Right hindlimb (tissue), 1 donor: ENCODE measurements around the gene RSPRY1.
"Not testable (repeated sequence)": the region's sequence is repeated elsewhere in the genome, so short reads cannot be mapped to it uniquely, and the experiment has no call there.

Experiments used
- DNase-seq: peaks from one replicate; pipeline ENCODE4 v3.0.0-alpha.2; 2018

The RSPRY1 gene

DNA sequence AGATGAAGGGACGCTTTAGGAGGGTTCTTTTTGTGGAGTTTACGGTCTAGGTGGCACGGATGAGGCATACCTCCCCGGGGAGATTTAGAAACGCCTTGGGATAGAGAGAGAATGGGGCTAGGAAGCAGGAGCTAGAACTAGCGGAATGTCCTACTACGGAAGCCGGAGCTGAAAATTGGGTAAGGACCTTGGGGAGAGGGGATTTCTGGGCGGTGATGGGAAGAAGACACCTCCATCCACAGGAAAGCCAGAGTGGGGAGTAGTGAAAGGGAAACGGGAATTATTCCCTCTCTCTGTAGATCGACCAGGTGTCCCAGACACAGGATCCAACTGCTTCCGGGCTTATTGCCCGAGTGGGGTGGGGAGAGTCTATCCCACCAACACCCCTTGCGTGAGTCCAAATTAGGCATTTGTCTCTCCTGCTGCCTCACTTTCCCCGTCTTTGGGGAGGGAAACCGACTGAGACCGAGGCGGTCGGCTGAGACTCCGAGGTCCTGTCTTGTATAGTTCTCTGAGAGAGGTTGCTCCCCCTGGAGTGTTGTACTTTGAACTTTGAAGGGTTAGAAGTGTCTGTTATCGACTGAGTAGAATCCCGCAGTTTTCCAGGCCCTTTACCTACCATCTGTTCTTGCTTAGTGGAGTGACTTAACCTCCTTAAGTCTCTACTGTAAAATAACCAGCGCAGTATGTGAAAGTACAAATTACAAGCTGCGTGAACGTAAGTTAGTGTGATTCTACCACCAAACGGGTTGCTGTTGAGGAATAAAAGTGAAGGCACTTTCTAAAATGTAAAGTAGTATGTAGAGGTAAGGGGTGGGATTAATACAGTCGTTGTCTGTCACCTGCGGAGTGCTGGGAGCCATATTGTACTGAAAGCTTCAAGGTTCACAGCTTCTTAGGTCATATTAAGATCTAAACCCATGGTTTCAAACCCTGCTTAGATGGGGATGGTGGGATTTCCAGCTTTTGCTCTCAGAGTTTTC, 1.0 kb downstream of the RSPRY1 start:
- DNase-seq = peak; percentile 56

DNA sequence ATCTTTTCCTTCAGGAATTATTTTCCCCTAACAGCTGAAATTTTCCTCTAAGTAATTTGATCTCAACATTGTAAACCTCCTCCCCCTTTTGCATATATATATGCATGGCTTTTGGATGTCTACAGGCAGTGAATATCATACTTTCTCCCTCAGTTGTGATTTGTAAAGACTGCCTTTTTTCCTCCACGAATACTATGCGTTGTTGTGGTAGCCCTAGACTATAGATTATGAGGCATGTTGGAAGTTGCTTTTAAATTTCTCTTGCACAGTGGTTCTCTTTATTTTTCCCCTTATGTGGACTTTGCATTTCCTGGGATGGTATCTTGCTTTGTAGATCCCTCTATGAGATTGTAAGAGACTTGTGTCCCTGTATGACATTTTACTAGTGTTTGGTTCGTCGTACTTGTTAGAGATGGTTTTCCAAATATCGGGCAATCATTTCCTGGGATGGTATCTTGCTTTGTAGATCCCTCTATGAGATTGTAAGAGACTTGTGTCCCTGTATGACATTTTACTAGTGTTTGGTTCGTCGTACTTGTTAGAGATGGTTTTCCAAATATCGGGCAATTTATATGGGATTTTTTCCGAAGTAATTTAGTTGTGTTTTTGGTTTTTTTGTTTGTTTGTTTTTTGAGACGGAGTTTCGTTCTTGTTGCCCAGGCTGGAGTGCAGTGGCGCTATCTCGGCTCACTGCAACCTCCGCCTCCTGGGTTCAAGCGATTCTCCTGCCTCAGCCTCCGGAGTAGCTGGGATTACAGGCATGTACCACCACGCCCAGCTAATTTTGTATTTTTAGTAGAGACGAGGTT, 2.0 kb downstream of the RSPRY1 start:
- not testable (repeated sequence) for DNase-seq

DNA sequence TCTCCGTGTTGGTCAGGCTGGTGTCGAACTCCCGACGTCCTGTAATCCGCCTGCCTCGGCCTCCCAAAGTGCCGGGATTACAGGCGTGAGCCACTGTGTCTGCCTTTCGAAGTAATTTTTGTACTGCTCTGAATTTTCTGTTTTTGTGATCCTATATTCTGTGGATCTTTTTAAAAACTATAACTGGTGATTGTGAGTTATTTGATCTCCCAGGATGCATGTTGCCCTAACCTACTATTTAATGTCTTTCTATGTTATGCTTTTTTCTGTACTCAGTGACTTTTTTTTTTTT, 2.5 kb downstream of the RSPRY1 start:
- no peak for DNase-seq

DNA sequence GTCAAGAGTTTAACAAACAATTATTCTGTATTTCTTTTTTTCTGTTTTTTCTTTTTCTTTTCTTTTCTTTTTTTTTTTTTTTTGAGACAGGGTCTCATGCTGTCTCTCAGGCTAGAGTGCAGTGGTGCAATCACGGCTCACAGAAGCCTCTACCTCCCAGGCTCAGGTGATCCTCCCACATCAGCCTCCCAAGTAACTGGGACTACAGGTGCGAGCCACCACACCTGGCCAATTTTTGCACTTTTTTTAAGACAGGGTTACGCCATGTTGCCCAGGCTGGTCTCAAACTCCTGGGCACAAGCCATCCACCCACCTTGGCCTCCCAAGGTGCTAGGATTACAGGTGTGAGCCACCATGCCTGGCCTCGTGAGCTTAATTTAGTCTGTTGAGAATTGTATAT, 3.4 kb downstream of the RSPRY1 start:
- not testable (repeated sequence) for DNase-seq

DNA sequence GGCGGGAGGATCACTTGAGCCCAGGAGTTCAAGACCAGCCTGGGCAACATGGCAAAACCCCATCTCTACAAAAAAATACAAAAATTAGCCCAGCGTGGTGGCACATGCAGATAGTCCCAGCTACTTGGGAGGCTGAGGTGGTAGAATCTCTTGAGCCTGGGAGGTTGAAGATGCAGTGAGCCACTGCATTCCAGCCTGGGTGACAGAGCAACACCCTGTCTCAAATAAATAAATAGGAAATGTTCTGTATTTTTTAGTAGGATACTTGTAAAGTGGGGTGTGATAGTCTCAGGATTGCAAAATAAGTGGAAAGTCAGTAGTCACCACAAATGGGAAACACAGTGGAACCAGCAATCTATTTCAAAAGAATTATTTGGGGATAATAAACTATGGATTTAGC, 4.0 kb downstream of the RSPRY1 start:
- DNase-seq = no peak

DNA sequence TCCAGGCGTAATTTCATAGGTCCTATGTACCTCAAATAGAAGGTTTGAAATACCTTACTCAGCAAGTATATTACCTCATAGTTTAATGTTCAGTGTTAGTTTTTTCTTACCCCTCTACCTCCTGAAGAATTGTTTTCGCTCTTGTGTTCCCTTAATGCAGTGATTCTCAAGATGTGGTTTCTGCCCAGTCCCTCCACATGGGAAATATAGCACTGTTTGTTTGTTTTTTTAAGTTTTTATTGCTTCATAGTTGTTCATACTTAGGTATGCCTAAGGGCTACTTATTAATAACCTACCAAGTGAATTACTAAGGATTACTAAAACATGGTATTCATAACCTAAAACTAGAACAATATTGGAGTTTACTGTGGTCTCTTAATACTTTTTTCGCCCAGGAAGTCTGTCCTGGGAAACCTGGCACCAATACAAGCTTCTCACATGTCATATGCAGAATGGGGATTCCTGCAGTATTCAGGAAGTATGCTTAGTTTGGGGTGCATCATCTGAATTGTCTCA, 5.0 kb downstream of the RSPRY1 start:
- DNase-seq = no peak

DNA sequence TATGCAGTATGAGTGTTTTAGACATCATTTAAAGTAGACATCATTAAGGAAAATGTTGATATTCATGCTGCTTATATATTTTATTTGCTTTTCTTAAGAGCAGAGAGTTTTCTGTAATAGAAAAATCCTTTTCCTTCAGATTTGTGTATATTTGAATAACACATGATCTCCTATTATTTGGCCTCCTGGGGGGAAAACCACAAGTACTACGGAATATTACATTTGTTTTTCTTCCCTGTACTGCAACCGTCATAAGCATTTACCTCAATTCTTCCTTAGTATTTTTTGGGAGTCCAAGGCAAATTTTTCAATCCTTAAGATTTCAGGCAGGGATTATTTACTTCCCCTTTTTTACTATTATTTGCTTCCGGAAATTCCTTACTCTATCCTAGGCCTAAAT, 6.0 kb downstream of the RSPRY1 start:
- DNase-seq = no peak

DNA sequence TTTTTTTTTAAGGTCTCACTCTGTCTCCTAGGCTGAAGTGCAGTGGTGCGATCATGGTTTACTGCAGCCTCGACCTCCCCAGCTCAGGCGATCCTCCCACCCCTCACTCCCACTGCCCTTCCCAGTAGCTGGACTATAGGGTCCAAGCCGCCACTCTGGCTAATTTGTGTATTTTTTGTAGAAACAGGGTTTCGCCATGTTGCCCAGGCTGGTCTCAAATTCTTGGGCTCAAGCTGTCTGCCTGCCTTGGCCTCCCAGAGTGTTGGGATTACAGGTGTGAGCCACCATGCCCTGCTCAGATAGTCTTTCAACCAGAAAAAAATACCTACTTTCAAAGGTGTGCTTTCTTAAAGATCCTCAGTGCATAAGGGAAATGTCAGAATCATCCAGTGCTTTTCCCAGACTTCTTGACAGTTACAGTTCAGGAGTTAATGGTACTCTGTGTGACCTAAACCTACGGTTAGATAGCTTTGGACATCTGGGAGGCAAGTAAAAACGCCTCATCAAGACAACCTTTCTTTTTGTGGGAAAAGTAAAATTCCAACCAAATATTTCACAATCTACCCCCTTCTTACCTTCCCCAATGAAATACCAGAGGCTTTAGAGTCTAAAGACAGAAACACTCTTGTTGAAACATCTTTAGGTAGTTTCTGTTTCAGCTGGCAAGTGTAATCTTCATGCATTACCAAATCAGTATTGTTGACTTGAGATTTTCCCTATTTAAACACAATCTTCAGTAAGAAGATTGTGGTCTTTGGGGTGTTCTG, 6.8 kb downstream of the RSPRY1 start:
- DNase-seq = no peak

DNA sequence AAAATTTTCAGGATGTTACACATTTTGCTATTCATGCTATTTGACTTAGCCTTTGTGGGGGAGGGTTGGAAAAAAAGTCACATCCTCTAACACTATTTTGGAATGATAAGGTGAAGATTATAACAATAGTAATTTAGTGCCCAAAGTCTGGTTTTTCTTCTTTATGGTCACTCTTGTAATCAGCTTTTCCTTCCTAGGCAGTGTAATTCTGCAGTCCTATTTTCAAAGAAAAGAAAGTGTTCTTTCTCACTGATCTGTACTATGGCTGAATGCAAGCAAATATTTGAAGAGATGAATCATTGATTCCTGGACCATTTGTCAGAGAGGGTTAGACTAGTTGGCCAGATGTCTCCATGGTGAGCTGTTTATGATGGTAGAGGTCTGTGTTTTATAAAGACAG, 8.4 kb downstream of the RSPRY1 start:
- no peak for DNase-seq

DNA sequence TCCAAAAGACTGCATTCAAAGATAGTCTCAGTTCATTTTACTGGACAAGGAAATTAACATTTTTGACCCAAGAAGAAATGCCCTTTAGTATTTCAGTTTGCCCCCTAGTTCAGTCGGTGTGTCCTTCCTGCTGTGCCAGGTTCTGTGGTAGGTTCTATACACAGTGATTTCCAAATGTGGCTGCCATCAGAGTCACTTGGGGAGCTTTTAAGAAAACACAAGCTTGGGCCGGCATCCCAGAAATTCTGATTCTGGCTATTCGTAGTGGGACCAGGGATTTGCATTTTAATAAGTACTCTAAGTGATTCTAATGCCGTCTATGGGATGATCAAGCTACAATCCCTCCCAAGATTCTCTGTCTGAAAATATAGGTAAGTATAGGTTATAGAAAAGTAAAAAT, 10.2 kb downstream of the RSPRY1 start:
- DNase-seq = no peak

DNA sequence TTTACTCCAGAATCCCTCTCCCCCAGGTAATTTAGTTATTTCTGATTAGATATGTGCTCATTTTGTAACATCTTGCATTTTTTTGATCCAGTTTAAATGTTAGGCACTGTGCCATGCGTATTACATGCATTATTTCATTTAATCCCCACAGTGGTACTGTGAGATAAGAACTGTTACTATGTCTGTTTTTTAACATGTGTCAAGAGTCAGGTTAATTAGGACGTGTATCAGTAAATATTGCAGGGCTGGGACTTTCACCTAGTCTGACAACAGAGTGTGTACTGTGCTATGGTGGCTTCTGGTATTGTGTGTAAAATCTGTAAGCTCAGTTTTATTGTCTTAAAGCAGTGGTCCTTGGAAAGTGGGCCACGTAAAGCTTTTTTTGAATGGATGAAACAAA, 10.6 kb downstream of the RSPRY1 start:
- no peak for DNase-seq

DNA sequence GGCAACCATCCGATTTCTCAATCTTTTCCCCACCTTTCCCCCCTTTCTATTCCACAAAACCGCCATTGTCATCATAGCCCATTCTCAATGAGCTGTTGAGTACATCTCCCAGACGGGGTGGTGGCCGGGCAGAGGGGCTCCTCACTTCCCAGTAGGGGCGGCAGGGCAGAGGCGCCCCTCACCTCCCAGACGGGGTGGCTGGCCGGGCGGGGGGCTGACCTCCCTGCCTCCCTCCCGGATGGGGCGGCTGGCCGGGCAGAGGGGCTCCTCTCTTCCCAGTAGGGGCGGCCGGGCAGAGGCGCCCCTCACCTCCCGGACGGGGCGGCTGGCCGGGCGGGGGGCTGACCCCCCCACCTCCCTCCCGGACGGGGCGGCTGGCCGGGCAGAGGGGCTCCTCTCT, 14.2 kb downstream of the RSPRY1 start:
- not testable (repeated sequence) for DNase-seq

DNA sequence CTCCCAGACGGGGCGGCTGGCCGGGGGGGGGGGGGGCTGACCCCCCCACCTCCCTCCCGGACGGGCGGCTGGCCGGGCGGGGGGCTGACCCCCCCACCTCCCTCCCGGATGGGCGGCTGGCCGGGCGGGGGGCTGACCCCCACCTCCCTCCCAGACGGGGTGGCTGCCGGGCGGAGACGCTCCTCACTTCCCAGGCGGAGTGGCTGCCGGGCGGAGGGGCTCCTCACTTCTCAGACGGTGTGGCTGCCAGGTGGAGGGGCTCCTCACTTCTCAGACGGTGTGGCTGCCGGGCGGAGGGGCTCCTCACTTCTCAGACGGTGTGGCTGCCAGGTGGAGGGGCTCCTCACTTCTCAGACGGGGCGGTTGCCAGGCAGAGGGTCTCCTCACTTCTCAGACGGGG, 14.8 kb downstream of the RSPRY1 start:
- not testable (repeated sequence) for DNase-seq

DNA sequence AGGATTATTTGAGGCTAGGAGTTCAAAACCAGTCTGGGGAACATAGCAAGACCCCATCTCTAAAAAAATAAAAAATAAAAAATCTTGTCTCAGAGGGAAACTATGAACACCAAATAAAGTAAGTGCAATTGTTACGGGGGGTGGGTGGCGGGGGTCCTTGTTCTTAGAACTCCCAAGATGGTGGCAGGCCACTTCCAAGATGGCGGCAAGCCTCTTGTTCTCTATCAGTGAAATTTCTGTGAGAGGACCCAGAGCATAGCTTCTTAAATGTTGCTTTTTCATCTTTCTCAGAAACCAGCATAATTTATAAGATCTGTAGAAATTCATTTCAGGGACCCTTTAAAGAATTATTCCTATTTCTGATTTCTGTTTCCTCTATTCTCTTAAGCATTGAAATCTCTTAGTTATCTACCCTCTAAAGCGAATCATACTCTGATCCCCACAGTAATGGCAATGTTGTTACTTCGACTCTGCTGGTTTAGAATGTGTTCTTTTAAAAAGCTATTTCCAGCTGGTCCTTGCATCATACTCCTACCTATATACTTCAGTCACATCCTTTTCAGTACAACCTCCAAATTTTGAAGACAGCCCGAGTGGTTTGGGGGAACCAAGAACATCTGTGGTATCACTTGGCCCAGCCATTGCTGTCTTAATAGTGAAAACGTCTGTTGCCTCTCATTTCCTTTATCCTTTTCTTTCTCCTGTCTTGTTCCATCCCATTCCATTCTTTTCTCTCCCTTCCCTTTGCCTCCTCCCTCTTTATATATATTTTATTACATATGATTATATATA, 16.2 kb downstream of the RSPRY1 start:
- DNase-seq = no peak

DNA sequence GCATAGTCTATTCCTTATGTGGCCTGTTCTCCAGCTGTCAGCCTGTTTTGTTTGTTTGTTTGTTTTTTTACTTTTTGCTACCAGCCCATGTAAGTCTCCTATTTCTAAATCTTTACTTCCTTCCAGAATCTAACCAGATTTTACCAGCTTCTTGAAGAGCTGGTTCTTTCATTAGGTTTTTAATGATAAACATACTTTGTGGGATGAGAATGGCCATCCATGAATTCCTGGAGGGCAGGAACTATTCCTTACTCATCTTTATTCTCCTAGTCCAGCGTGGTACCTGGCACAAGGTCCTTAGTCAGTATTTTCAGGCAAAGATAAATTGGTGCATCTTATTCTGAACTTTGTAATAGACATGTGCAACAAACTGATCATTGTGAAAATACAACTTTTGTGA, 17.3 kb downstream of the RSPRY1 start:
- DNase-seq = no peak

DNA sequence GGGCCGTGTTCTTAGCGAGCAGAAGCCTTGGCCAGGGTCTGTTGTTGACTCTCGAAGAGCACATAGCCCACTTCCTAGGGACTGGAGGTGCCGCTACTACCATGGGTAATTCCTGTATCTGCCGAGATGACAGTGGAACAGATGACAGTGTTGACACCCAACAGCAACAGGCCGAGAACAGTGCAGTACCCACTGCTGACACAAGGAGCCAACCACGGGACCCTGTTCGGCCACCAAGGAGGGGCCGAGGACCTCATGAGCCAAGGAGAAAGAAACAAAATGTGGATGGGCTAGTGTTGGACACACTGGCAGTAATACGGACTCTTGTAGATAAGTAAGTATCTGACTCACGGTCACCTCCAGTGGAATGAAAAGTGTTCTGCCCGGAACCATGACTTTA, 18.5 kb downstream of the RSPRY1 start:
- no peak for DNase-seq

DNA sequence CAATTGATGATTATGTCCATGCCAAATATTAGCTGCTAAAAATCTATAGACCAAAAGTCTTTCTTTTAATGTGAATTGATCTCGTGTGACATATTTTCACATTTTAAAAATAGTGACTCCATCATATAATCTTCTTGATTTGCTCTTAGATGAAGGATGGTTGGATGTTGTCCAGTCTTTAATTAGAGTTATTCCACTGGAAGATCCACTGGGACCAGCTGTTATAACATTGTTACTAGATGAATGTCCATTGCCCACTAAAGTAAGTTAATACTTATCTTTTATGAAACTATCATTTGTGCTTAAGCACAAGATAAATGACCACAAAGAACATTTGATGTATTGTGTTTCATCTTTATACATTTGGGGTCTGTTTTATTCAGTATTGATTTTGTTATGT, 22.8 kb downstream of the RSPRY1 start:
- DNase-seq = no peak

DNA sequence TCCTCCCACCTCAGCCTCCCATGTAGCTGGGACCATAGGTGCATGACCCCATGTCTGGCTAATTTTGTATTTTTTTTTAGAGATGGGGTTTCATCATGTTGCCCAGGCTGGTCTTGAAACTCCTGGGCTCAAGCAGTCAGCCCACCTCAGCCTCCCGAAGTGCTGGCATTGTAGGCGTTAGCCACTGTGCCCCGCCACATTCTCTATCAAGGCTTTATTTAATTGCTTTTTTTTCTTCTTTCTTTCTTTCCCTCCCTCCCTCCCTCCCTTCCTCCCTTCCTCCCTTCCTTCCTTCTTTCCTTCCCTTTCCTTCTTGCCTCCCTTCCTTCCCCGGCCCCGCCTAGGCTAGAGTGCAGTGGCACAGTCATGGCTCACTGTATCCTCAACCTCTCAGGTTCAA, 23.7 kb downstream of the RSPRY1 start:
- no peak for DNase-seq

DNA sequence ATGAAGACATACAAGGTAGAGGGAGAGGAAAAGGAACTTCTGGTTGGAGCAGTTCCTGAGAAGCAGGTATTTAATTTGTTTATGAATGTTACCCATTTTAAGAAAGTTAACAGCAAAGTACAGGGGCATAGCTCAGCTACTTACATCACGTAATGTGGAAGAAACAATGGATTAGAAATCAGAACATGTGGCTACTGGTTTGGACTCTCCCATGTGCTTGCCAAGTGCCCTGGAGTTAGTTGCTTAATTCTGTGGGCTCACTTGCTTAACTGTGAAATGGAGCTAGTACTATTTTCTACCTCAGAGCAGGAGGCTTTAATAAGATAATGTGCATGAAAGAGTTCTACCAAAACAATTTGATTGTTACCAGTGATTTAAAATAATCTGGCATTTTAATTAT, 27.3 kb downstream of the RSPRY1 start:
- no peak for DNase-seq

DNA sequence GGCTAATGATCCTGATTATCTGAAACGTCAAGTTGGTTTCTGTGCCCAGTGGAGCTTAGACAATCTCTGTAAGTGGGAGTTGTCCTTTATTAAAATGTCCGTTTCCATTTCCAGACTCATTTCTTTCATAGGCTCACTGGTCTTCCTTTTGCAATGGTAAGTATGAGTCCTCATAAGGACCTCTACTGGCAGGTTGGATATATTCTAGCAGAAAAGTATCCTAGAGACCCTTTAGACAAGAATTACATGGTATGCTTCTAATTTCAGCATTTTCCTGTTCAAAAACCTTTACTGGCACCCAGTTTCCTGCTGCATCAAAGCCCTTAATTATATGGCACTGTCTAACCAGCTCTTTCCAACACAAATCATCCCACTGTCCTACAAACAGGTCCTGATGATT, 30.8 kb downstream of the RSPRY1 start:
- no peak for DNase-seq

DNA sequence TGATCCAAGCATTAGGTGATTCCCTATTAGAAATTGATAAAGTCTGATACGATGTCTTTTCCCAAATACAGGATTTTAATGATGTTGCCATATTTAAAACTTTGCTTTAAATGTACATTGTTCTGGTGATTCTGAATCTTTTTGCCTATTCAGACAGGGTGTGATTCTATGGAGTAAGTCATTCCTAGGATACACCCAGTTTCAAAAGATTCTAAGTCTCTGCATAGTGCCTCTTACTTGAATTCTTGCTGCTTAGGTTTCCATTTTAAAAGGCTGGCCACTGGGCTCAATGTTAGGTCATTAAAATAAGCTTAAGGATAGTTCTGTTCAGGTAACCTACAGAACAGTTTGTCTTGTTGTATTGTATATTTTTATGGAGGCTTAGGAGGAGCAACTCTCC, 36.9 kb downstream of the RSPRY1 start:
- DNase-seq = no peak

DNA sequence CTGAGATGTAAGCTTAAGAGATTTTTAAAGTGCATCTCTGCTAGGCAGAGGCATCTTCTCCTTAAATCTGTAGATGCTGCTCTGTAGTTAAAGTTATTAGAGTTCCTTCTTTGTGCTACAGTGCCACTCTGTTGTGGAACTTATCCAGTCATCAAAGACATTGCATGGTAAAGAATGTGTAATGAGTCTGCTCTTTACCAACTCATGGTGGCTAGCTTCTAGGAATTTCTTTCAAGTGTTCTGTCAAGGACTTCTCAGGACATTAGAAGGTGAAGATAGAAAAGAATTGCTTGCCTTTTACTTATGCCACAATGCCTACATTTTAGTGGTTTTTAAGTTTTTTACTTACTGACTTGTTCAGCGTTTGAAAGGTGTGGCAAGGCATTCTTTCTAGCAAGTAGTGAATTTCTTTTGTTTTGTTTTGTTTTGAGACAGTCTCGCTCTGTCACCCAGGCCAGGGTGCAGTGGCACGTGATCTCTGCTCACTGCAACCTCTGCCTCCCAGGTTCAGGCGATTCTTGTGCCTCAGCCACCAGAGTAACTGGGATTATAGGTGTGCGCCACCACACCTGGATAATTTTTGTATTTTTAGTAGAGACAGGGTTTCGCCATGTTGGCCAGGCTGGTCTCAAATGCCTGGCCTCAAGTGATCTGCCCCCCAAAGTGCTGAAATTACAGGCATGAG, 38.7 kb downstream of the RSPRY1 start:
- no peak for DNase-seq
